ENCODE results near the gene PRKAR1B. TPM values are rescaled to one million over a fixed set of nuclear protein-coding genes. Genes with fewer than 3 reads are reported as not detected.

Gene PRKAR1B
- total RNA-seq, 1 donor from 2014 or later = 16.5 TPM

DNA sequence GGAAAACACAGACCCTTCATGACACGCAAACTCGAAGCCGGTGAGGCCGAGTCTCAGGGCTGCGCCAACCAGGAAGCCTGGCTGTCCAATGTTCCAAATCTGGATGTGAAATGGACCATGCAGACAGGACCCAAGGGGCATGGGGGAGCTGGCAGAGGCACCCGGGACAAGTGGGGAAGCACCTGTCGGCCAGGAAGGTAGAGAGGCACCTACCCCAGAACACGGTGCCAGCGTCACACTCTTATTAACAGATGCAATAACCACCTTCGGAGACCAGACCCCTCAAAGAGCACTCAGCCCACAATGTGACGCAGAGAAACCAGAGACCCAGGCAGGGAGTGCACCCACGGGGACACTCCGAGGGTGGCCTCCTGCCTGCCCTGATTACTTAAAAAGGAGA is 119.1 kb downstream of the PRKAR1B start:
- intact Hi-C loops (cut with DNase I) = no loop called here
- ATAC-seq (ENCODE audit: poor library complexity) = no peak
- no peak for DNase-seq

DNA sequence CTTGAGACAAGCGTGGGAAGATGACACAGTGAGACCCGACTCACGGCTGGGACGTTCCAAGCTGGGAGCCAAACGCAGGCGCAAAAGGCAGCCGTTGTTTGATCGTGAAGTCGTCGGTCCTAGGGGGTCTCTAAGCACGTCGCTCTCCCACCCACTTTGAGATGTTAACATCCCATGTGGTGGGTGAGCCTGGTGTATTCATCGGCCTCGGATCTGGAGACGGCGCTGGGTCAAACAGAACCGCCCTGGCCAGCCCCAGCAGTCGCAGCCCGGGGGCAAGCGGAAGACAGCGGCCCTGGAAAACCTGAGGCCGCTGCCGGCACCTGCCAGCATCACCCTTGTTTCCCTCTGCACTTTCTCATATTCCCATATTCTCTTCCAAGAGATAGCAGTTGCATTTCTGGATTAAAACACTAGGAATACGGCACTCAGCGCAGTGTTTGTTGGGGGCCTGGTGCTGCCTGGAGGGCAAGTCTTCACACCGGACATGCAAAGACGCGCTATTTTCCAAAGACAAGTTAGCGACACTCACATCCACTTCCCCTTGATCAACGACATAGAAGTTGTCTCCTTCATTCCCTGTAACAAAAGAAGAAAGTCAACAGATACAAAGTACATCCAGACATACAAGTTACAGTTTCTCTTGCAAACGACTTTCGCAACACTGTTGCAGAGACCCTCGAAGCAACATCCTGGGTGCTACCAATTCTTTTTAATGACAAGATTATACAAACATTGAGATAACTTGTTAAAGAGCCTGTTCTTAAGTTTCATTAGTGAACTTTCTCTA is 121.2 kb downstream of the PRKAR1B start:
- ATAC-seq (ENCODE audit: poor library complexity) (no peak), DNase-seq (no peak)
- intact Hi-C loops (cut with DNase I) = no loop called here

DNA sequence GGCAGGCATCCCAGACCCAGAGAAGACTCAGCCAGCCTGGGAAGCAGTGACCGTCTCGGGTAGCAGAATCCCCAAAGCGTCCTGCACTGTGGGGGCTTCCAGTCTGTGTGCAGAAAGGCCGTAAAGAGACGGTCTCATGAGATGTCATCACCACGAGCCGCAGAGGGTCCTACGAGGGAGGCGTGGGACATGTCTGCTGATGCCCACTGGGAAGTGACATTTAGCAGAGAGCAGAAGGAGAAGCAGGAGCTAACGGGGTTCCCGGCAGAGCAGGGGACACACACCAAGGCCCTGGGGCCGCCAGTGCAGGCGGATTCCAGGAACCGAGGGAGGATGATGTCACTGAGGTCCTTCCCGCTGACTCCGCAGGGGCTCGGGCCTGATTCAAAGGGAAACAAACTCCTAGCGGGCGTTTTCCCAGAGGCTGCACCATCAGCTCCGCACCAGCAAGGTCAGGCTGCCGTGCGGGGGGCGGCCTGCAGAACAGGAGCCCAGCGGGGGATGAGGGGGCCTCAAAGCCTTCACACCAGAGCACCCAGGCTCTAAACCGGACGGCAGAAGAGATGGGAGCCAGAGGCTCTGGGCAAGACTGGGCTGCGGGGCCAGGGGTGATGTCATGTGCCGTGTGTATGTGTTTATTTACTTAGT is 122.1 kb downstream of the PRKAR1B start:
- ATAC-seq (ENCODE audit: poor library complexity) (no peak), DNase-seq (peak; percentile 45)
- intact Hi-C loops (cut with DNase I) = no loop called here

DNA sequence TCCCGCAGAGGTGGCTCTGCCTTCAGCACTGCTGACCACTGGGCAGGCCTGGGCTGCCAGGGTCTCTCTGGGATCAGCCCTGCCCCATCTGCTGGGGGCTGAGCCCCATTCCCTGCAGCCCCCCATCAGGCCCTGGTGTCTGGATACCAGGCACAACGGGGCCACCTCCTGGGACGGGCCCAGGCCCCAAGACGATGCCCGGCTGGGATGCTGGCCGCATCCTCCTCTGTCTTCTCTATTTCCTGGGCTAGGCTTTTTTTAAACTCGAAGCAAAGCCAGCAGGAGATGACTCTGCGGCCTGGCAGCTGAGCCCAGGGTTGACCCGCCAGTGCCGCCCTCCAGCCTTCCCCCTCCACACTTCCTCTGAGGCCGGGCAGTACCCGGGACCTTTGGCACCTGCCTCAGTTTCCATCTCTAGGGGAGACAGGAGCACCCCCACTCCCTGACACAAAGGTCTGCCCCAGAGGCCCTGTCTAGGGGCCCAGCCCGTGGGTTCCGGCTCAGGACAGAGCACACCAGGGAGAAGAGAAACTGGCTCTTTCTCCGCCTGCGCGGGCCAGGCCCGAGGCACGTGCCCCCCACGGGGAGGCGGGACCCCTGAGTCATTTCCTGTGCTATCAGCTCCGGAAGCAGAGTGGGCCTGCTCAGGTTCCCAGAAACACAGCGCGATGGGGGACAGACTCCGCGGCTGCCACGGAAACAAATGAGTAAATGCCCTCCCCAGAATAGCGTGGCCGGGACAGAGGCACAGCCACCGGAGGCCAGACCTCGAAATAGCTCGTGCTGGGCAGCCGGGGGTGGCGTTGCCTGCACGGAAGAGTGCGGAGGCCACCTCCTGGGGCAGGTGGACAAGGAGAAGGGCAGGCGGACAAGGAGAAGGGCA is 122.8 kb downstream of the PRKAR1B start:
- DNase-seq (peak; percentile 88), ATAC-seq (ENCODE audit: poor library complexity) (peak; percentile 87)
- intact Hi-C loops (cut with DNase I) = no loop called here

DNA sequence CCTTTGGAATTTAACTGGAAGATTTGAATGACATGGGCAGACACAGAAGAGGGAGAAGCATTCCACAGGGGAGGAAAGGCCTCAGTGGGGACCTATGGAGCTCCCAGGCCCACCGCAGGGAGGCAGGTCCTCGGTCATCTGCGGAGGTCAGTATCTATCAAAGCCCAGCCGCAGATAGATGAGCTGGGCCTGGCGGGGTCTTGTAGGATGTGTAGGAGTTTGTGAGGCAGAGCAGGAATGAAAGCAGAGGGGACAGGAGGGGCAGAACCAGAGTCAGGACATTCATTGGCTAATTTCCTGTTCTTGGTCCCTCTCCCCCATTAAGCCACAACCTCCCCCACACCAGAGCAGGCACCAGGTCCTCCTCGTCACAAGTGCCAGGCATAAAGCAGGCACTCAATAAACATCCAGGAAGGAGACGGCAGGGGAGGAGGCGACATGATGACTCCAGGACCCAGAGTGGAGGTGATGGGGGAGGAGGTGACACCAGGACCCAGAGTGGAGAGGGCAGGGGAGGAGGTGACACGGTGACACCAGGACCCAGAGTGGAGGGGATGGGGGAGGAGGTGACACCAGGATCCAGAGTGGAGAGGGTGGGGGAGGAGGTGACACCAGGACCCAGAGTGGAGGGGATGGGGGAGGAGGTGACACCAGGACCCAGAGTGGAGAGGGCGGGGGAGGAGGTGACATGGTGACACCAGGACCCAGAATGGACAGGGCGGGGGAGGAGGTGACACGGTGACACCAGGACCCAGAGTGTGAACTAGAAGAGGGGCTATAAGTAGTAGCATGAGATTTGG is 123.7 kb downstream of the PRKAR1B start:
- ATAC-seq (ENCODE audit: poor library complexity) (no peak), DNase-seq (peak; percentile 33)
- intact Hi-C loops (cut with DNase I) = no loop called here

DNA sequence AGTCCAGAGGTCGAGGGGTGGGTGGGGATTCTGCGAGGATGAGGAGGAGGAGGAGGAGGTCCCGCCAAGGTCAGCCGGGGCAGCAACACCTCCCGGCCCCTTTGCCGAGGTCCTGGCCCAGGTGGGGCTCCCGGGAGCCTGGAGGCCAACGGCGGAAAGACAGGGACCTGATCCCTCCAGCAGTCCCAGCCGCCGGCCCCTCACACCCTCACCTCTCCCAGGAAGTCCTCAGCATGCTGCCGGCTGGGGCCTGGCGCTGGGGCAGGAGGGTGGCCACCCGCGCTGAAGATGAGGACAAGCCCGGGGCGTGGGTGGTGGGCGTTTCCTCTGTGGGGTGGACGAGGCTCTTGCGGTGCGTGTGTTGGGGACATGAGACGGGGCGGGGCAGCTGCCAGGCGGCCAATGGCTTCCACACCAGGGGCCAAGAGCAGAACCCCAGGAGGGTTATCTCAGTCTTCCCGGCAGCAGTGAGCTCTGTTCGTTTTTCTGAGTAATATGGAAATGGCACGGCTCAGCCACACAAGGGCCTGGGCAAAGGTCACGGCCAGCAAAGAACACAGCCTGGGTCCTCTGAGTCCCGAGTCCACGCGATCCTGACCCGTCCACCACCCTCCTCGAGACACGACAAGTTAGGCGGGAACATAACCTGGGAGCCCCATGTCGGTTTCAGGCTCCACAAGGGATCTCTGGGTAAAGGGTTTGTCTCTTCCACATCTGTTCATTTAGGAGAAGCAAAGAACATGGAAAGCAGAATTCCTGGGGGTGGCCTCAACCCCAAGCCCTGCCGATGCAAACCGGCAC is 124.5 kb downstream of the PRKAR1B start:
- intact Hi-C loops (cut with DNase I) = no loop called here
- ATAC-seq (ENCODE audit: poor library complexity) (peak; percentile 14), DNase-seq (peak; percentile 53)

DNA sequence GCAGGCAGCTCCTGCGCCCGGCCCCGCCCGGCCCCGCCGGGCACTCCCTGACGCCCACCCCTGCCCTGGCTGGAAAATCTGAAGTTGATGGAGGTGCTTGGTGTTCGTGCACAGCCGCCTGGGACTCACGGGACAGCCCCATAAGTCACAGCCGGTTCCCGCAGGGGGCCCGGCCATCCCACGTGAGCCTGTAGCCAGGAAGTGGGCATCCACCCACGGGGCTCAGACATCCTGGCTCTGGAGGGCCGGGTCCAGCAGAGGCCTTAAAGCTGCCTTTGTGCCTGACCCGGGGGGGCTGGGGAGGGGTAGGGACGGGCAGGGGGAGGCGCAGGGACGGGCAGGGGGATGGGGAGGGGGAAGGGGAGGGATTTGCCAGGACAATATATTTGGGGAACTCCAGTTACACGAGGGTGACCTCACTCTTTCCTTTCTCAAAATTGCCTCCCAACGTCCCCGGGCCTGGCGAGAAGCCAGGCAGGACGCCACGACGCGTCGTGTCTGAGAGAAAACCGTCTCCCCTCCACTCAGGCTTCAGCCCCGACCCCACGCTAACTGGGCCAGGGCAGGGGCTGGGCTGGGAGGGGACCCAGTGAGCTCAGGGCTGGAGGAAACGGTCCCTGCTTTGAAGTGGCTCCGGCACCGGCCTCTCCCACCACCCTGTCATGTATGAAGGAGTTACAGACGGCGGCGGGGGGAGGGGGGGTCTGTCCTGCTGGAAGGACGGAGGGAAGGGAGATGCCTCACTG is 125.3 kb downstream of the PRKAR1B start:
- intact Hi-C loops (cut with DNase I) = no loop called here
- DNase-seq = peak; percentile 62
- peak; percentile 15 for ATAC-seq (ENCODE audit: poor library complexity)

DNA sequence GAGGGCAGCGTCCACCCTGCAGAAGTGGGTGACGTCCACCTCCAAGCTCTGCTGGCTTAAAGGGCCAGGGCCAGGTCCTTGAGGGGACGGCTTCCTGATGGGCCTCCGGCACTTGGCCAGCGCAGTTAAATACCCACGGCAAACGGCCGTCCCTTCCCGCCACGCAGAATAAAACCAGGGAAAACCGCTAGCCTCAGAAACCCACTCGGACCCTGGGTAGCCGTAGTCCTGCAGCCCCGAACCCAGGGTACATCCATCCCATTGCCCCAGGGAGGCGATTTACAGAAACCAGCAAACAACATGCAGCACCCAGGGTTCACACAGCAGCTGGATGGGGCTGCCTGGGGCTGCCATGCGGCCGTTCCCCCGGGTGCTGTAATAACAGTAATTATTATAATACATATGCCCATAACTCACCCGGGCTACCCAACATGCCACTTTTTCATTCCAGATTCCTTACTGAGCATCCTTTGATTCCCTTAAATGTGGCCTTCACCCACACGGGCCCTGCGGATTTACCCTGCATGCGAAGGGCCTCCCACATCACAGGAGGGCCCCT is 126.0 kb downstream of the PRKAR1B start:
- intact Hi-C loops (cut with DNase I) = no loop called here
- DNase-seq = peak; percentile 39
- ATAC-seq (ENCODE audit: poor library complexity) = no peak

DNA sequence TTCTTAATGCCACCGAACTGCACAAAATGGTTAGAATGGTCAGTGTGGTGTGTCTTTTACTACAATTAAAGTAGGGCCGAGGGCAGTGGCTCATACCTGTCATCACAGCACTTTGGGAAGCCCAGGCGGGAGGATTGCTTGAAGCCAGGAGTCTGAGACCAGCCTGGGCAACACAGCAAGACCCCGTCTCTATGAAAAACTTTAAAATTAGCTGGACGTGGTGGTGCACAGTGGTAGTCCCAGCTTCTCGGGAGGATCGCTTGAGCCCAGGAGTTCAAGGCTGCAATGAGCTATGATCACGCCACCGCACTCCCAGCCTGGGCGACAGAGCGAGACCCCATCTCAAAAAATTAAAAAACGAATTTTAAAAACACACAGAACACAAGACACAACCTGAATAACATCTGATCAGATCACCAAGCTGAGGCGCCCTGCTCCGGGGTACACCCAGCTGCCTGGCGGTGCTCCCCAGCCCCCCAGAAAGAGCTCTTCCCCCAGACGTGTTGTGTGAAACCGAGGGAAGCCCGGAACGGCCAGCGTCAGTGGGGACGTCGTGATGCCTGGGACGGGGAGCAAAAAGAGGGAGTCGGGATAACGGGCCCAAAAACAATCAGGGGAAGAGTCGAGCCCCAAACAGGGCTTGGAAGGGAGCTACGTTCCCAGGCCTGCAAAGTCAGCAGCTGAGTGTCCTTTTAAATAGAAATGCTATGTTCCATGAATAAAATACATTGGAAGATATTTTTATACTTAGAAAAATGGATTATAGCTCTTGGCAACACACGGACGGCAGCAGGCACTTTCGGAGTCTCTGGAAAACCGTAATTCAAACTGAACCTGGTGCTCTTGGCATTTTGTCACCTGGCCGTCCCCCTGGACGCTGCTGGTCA is 126.7 kb downstream of the PRKAR1B start:
- DNase-seq = peak; percentile 26
- no peak for ATAC-seq (ENCODE audit: poor library complexity)
- intact Hi-C loops (cut with DNase I) = no loop called here

DNA sequence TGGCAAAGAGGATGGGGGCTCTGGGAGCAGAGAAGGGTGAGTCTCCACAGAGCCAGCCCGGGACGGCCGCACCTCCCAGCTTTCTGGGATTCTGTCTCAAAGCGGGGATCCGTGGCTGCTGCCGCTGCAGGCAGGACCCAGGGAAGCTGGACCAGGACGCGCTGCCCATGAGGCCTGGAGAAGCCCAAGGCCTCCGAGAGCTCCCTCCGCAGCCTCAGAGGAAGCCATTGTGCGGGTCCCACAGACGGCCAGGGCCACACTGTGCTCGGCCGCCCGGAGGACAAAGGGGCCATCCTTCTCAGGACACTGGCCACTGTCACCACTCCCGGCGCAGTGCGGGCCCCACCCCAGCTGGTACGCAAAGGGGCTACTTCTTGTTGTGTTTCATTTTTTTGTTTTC is 128.2 kb downstream of the PRKAR1B start:
- intact Hi-C loops (cut with DNase I) = no loop called here
- DNase-seq (no peak), ATAC-seq (ENCODE audit: poor library complexity) (no peak)

DNA sequence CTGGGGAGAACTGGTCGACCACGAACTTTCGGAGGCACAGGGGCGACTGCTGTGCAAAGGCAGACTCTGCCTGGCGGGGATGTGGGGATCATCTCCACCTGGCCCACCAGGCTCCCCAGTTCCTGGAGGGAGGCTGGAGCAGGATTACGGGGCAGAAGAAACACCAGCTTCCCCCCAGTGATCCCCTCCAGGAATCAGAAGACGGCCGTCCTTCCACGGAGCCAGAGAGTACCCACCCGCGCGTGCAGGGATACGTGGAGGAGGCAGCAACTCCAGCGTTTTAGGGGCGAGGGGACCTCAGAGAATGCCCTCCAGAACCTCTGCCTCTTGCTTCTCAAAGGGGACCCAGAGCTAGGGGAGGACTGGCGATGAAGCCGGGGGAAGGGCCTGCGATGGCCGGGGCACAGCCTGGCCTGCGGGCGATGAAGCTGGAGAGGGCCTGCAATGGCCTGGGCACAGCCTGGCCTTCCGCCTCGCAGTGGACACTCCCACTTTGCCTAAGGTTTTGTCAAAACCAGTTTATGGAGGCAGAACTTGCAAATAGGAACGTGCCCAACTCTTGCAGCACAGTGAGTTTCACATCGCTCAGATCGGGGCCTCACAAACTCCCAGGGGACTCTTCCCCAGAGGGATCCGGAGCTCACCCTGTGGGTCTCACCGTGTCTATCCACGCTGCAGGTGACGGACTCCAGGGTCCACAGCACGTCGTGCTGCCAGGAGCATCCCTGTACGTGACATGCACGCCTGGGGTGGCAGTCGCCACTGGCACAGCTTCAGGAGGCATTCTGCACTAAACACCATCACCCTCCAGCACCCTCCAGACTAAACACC is 129.5 kb downstream of the PRKAR1B start:
- ATAC-seq (ENCODE audit: poor library complexity) (no peak), DNase-seq (no peak)
- intact Hi-C loops (cut with DNase I) = no loop called here

DNA sequence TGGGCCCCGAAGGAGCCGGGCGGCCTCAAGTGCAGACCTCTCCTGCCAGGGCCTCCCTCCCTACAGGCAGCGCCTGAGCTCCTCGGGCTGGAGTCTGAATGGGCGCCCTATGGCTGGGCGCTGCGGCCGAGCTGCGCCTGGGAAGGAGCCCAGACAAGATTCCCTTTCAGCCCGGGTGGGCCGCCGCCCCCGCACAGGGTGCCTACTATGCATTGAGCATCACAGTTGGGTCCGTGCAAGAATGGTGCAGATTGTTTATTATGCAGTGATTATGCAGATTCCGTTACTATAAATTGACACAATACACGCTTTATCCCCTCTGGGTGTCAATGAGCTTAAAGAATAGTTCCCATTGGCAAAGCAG is 130.3 kb downstream of the PRKAR1B start:
- ATAC-seq (ENCODE audit: poor library complexity) (no peak), DNase-seq (no peak)
- intact Hi-C loops (cut with DNase I) = no loop called here

DNA sequence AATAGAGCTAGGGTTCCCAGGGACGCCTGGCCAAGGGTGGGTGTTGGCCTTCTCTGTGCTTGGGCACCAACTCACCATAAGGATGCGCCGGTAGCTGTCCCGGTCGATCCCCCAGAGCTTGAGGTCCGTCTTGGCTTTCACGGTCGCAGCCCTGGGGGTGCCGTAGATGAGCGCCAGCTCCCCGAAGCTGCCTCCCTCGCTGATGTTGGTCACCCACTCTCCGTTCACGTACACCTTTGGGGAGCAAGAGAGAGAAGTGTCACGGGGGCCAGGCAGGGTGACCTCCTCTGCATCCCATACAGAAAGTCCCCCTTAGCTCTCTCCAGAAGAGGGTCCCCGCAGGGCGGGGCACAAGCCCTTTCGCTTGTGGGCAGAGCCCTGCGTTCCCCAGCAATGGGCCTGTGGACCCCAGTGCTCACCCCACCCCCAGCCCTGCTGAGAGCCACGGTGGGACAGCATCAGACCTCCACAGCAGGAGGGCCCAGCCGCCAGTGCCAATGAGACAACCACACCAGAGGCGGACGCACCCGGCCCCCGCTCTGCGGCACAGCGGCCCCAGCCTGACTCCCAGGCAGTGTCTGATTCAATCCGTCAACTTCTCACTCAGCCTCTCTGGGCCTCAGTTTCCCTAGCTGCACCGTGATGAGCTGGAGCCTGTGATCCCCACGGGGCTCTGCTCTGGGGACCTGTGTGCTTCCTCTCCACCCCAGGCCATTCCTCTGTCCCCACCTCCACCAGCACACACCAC is 130.8 kb downstream of the PRKAR1B start:
- no peak for DNase-seq
- intact Hi-C loops (cut with DNase I) = no loop called here
- no peak for ATAC-seq (ENCODE audit: poor library complexity)

DNA sequence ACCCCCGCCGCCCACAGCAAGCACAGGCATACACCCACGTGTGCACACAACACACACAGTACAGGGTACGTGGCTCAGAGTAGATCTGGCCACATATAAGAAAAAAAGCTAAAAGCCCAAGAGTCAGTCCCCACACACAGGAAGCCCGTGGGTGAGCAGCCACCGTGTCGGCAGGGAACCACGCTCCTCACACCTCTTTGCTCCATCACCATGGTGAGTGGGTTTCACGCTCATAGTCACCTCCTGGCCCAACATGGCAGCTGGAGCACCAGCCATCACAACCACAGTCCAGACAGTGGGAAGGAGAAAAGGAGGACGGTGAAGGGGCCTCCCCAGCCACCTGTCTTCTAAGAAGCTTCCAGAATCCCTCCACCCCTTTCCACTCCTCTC is 131.5 kb downstream of the PRKAR1B start:
- ATAC-seq (ENCODE audit: poor library complexity) = no peak
- no peak for DNase-seq
- intact Hi-C loops (cut with DNase I) = no loop called here
